ENCODE measurements around the gene DCD.

Gene DCD

DNA sequence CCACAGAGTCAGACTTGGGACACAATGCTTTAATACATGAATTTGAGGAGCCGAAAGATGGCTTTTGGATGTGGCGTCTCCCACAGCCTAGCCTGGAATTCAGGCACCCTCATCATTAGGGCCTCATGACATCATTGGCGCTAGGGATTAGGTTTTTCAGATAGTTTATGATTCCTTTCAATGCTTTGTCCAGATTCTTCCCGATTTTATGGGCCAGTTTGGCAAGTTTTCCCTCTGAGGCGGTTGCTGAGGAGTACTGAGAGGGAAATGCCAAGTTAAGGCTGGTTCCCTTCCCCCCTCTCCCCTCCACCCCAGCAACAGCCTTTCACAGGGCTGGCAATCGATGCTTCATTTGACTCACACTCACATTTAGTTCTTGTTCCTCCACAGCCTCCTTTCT, 40.0 kb downstream of the DCD start:
- TF ChIP-seq CTCF (IDR thresholded peaks at IDR 0.05; ENCODE audit: low read depth, low read length): no peak
- no peak overlapping the region for H3K4me3 ChIP-seq (ENCODE audit: low read depth, low read length)

GRCh38 chr12:54606556-54606955, 41.6 kb downstream of the DCD start:
- TF ChIP-seq CTCF (IDR thresholded peaks at IDR 0.05; ENCODE audit: low read depth, low read length): no peak
- H3K4me3 ChIP-seq (ENCODE audit: low read depth, low read length): no peak overlapping the region

- no peak for TF ChIP-seq CTCF (IDR thresholded peaks at IDR 0.05; ENCODE audit: low read depth, low read length)
- H3K4me3 ChIP-seq (ENCODE audit: low read depth, low read length): no peak overlapping the region
Observed at GRCh38 chr12:54605138-54605970, 42.8 kb downstream of the DCD start.

- H3K4me3 ChIP-seq (ENCODE audit: low read depth, low read length): no peak overlapping the region
- TF ChIP-seq CTCF (IDR thresholded peaks at IDR 0.05; ENCODE audit: low read depth, low read length): no peak
Observed at GRCh38 chr12:54604436-54604835, 43.7 kb downstream of the DCD start.

DNA sequence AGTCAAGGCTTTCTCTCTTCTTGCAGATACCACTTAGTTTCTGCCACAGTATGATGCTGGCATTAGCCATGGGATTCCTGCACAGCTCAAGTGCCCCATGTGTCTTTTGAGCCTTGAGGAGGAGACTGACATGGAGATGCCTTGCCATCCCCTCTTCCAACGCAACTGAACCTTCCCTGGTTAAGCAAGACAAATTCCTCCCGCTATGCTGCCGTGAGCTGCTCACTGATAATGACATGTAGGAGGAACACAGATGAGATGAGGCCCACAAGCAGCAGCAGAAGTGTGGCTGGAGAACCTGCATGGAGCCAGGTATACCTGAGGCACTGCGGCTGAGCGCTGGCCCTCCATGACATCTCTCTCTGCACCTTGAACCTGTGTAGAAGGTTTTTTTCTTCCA, 44.3 kb downstream of the DCD start:
- no peak for TF ChIP-seq CTCF (IDR thresholded peaks at IDR 0.05; ENCODE audit: low read depth, low read length)
- no peak overlapping the region for H3K4me3 ChIP-seq (ENCODE audit: low read depth, low read length)

DNA sequence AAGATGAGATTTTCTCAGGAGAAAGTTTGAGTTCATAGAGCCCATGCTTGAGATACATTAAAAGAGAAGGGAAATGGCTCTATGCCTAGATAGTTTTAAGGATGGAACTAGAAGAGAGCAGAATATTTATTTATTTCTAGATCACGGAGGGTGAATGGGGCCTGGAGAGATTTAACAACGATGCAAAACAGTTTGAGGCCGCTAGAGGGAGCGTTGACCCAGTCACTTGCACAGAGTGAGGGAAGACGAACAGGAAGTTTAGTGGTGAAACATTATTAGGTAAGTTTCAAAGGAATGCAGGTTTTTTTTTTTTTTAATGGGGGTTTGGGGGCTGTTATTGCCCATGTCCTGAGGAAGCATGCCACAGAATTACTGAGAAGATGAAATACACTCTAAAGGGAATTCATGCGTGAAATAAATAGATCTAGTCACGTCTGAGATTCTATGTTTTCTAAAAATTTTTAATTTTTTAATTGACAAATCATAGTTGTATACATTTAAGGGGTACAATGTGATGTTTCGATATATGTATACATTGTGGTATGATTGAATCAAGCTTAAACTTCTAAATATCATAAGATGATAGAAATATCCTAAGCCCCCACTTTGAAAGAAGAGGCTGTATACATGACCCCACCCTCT, 44.9 kb downstream of the DCD start:
- no peak overlapping the region for H3K4me3 ChIP-seq (ENCODE audit: low read depth, low read length)
- peak; percentile 93 for TF ChIP-seq CTCF (IDR thresholded peaks at IDR 0.05; ENCODE audit: low read depth, low read length)

DNA sequence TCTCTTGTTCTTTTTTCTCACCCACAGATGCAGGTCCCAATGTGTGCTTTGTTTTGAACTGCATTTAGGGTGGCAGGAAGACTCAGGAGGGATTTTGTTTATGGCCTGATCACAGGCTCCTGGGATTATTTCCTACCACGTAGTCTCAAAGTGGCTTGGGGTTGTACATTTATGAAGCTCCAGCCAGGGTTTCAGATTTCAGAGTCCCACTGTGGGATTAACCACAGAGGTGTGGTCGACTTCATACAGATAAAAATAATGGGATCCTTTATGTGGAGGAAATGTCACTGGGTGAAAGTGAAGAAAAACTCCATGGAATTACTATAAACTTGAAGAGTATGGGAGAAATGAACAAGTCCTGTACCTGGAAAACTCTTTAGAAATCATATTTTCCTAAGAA, 45.5 kb downstream of the DCD start:
- H3K4me3 ChIP-seq (ENCODE audit: low read depth, low read length): no peak overlapping the region

More for the DNA sequence above, 45.5 kb downstream of the DCD start:
- TF ChIP-seq CTCF (IDR thresholded peaks at IDR 0.05; ENCODE audit: low read depth, low read length): no peak
